Right lobe of liver (tissue), 4 donors: ENCODE results near the gene WWP2.

ENCODE experiments used
- POLR2A ChIP-seq: fragments of 450-650 bp; IDR thresholded peaks from one replicate; pipeline ENCODE4 v1.6.1; 2017; ENCODE audit warnings: antibody characterized with exemption, mild to moderate bottlenecking
- TF ChIP-seq, protein P1 (sequence below), 4 donors: fragments of 200-600 bp in 3 of 4; fragments of 450-650 bp in 1 of 4; IDR thresholded peaks; one replicate each; pipeline versions ENCODE4 v1.5.1 to v1.8.0; 2016 to 2022; ENCODE audit warnings: antibody characterized with exemption in 4 of 4, mild to moderate bottlenecking in 2 of 4
- donor health status: DM: no; HTN: no; CAD: no.
- donor health status: DM: no; HTN: no; CAD: no.
- donor health status: DM: no; HTN: yes; CAD: no.

DNA sequence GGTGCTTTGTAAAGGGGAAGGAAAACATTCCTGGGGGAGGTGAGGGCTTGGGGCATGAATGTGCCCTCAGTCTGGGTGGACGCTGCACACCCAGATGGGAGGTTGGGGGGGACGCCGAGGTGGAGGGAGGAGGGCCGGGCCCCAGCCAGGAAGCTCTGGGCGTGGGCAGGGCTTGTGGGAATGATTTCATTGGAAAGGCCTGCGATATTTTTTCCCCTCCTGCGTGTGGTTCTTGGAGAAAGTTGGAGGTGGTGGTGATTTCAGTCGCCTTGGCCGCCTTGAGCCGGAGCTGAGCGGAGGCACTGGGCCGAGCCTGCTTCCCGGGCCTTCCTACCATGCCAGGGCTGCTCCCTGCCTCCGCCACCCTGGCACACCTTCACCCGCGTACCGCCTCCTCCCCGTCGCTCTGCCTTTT is 162.7 kb downstream of the WWP2 start:
- TF ChIP-seq, protein P1, sequence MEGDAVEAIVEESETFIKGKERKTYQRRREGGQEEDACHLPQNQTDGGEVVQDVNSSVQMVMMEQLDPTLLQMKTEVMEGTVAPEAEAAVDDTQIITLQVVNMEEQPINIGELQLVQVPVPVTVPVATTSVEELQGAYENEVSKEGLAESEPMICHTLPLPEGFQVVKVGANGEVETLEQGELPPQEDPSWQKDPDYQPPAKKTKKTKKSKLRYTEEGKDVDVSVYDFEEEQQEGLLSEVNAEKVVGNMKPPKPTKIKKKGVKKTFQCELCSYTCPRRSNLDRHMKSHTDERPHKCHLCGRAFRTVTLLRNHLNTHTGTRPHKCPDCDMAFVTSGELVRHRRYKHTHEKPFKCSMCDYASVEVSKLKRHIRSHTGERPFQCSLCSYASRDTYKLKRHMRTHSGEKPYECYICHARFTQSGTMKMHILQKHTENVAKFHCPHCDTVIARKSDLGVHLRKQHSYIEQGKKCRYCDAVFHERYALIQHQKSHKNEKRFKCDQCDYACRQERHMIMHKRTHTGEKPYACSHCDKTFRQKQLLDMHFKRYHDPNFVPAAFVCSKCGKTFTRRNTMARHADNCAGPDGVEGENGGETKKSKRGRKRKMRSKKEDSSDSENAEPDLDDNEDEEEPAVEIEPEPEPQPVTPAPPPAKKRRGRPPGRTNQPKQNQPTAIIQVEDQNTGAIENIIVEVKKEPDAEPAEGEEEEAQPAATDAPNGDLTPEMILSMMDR (IDR thresholded peaks at IDR 0.05), result no peak
- TF ChIP-seq POLR2A, result no peak
